Measurements from ENCODE around the gene SMIM44. TPM values are rescaled to one million over a fixed set of nuclear protein-coding genes. Genes with fewer than 3 reads are reported as not detected.
A peak's percentile ranks its signal among the peaks of the same experiment; 100 is the strongest.

The SMIM44 gene
- total and polyA plus RNA-seq, 9 of the 15 experiments (the other 6 are each of a cell fraction or from before 2014, with no cell fraction given), result not detected

DNA sequence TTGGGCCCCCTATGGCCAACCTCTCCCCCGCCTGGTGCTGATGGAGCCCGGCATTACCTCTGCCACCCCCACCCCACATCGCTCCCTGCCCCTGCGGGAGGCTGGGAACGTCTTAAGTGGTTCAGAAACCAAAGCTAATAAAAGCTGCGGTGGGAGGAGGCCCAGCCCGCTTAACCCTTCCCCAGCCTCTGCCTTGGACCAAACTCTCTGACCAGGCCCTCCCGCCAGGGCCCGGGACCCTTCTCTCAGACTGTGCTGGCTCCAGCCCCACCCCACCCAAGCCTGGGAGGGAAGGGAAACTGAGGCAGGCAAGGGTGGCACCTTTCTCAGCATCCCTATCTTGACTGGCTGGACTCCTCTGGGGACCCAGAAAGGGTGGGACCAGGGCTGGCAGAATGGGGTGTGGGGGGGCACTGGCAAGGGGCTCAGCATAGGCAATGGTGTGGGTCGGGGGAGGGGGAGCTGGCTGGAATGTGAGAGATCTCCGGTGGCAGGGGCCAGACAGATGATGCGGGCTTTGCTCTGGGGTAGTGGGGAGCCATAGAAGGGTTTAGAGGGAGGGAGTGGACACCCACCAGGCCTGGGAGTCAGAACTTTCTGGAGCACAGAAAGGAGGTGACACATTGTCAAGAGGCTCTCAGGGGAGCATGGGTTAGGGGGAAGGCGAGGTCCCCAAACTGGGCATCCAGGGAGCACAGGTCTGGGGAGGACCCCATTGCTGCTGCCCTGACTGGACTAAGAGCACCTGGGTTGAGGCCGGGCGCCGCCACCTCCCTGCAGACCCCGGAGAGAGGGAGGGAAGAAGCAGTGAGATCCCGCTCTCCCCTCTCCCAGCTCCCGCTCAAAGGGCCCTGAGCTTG, 24.8 kb downstream of the SMIM44 start:
- H3K4me2 ChIP-seq (ENCODE audit: insufficient read depth, low read length), result no peak overlapping the region
- BruUV-seq (replicated peaks), result no TSS peak
- no peaks in the 10 kb centered on the region for H3K9me1 ChIP-seq (ENCODE audit: control insufficient read depth, insufficient read depth, low read length)
- H3K4me3 ChIP-seq, result no peak overlapping the region
- FAIRE-seq, result no peak
- H3K79me2 ChIP-seq (ENCODE audit: control insufficient read depth, insufficient read depth, low read length), result peaks cover 5% of the 10 kb centered on the region; the same call in 2 of the 3 replicates
- intact Hi-C loops (cut with micrococcal nuclease) (no loop called here), in situ Hi-C loops (cut with MboI) (no loop called here)
- peak in 1 of 4 experiments; percentile 19 for DNase-seq (ENCODE audit: extremely low read depth in 1 of 4, low spot score in 3 of 4)
- H2AFZ ChIP-seq (ENCODE audit: low read depth, low read length), result no peak overlapping the region
- no peak for ATAC-seq
- H3K4me1 ChIP-seq (replicated peaks in 1 of 2; ENCODE audit: control insufficient read depth in 2 of 2, insufficient read depth in 2 of 2, low read length in 2 of 2), result peaks cover 0 to 47% of the 10 kb centered on the region in 2 experiments; a peak in 2 of 5 replicates
- H3K9me3 ChIP-seq (replicated peaks; ENCODE audit: control insufficient read depth, insufficient read depth, low read depth, low read length), result no peaks in the 10 kb centered on the region
- ChIA-PET CTCF (ENCODE audit: low intra/inter-chr PET ratio) (no interaction called here), POLR2A (no interaction called here)
- no peaks in the 10 kb centered on the region for H3K27me3 ChIP-seq (ENCODE audit: control insufficient read depth in 2 of 2, insufficient read depth in 2 of 2, low read length in 2 of 2)
- peaks cover 8% of the 10 kb centered on the region for H4K20me1 ChIP-seq (replicated peaks; ENCODE audit: control insufficient read depth, insufficient read depth, low read length)
- peaks cover 88% of the 10 kb centered on the region for H3K36me3 ChIP-seq (ENCODE audit: control insufficient read depth, insufficient read depth, low read length)
- 84% methylated on average over 11 of the region's 19 CpGs for WGBS (ENCODE audit: insufficient coverage, low coverage, missing lambda C conversion rate)
- H3K27ac ChIP-seq (ENCODE audit: extremely low read depth, low read depth, low read length), result no peak overlapping the region
- H3K9ac ChIP-seq (ENCODE audit: insufficient read depth in 1 of 2, low read depth in 2 of 2, low read length in 2 of 2), result no peak overlapping the region
- no peak for TF ChIP-seq HDAC1 (IDR thresholded peaks at IDR 0.05)
- TF ChIP-seq ZC3H4 (CRISPR knock-in tag; IDR thresholded peaks at IDR 0.05; ENCODE audit: borderline replicate concordance), result no peak
- TF ChIP-seq CC2D1A (IDR thresholded peaks at IDR 0.05), result no peak
- TF ChIP-seq RBM25 (IDR thresholded peaks at IDR 0.05; ENCODE audit: low read depth, low read length, severe bottlenecking), result peak; percentile 50
- TF ChIP-seq ZZZ3 (IDR thresholded peaks at IDR 0.05), result no peak
- 0 out of 2 replicates have a peak, but pooled peaks have one; percentile 40 for TF ChIP-seq ZNF740 (CRISPR knock-in tag; IDR thresholded peaks at IDR 0.05)
- TF ChIP-seq ZNF740 (tag; IDR thresholded peaks at IDR 0.05), result no peak
- TF ChIP-seq CLOCK (CRISPR knock-in tag; IDR thresholded peaks at IDR 0.05; ENCODE audit: borderline replicate concordance), result no peak
- TF ChIP-seq MBD2 (IDR thresholded peaks at IDR 0.05; ENCODE audit: borderline replicate concordance, low read depth), result no peak
- no peak for TF ChIP-seq PRDM10 (IDR thresholded peaks at IDR 0.05; ENCODE audit: partially characterized antibody)
- no peak for TF ChIP-seq NFIX (CRISPR knock-in tag; IDR thresholded peaks at IDR 0.05; ENCODE audit: low read depth)
- no peak for TF ChIP-seq PML (IDR thresholded peaks at IDR 0.05; ENCODE audit: low read length)
- 0 out of 2 replicates have a peak, but pooled peaks have one; percentile 9 for TF ChIP-seq ZBTB7A (IDR thresholded peaks at IDR 0.05; ENCODE audit: borderline replicate concordance, control insufficient read depth, low read depth, low read length)
- TF ChIP-seq SRF (CRISPR knock-in tag; IDR thresholded peaks at IDR 0.05), result no peak

All from K562 (cell line).